ENCODE results near the gene HIPK1.
"Not testable (repeated sequence)": the region's sequence is repeated elsewhere in the genome, so short reads cannot be mapped to it uniquely, and the experiment has no call there.

Gene HIPK1

GRCh38 chr1:113983826-113984225 is 54.7 kb downstream of the HIPK1 start:
- no peak for DNase-seq

- DNase-seq: peak; percentile 16
These were observed 55.6 kb downstream of the HIPK1 start for GRCh38 chr1:113984710-113985109.

- DNase-seq: no peak
These were observed 57.7 kb downstream of the HIPK1 start for GRCh38 chr1:113986802-113987201.

GRCh38 chr1:113987259-113987658 is 58.1 kb downstream of the HIPK1 start:
- no peak for DNase-seq

GRCh38 chr1:113990530-113990929 is 61.4 kb downstream of the HIPK1 start:
- no peak for DNase-seq

GRCh38 chr1:113990961-113991360 is 61.8 kb downstream of the HIPK1 start:
- DNase-seq: no peak

GRCh38 chr1:113991467-113991997 is 62.4 kb downstream of the HIPK1 start:
- DNase-seq: no peak

- DNase-seq: no peak
These were observed 63.9 kb downstream of the HIPK1 start for GRCh38 chr1:113993072-113993471.

- DNase-seq: no peak
These were observed 64.6 kb downstream of the HIPK1 start for GRCh38 chr1:113993766-113994165.

GRCh38 chr1:113995382-113995781 is 66.3 kb downstream of the HIPK1 start:
- DNase-seq: no peak

- no peak for DNase-seq
These were observed 69.2 kb downstream of the HIPK1 start for GRCh38 chr1:113998361-113998760.

GRCh38 chr1:113999233-113999632 is 70.1 kb downstream of the HIPK1 start:
- DNase-seq: no peak

- peak; percentile 20 for DNase-seq
These were observed 70.7 kb downstream of the HIPK1 start for GRCh38 chr1:113999799-114000198.

GRCh38 chr1:114000406-114000805 is 71.3 kb downstream of the HIPK1 start:
- no peak for DNase-seq

- no peak for DNase-seq
These were observed 73.5 kb downstream of the HIPK1 start for GRCh38 chr1:114002492-114003239.

- DNase-seq: no peak
These were observed 74.3 kb downstream of the HIPK1 start for GRCh38 chr1:114003431-114003830.

- not testable (repeated sequence) for DNase-seq
These were observed 77.7 kb downstream of the HIPK1 start for GRCh38 chr1:114006825-114007224.

GRCh38 chr1:114008480-114008941 is 79.4 kb downstream of the HIPK1 start:
- no peak for DNase-seq

- DNase-seq: no peak
These were observed 79.9 kb downstream of the HIPK1 start for GRCh38 chr1:114008993-114009392.

GRCh38 chr1:114009393-114009792 is 80.3 kb downstream of the HIPK1 start:
- no peak for DNase-seq

- DNase-seq: no peak
These were observed 81.5 kb downstream of the HIPK1 start for GRCh38 chr1:114010433-114011184.

- DNase-seq: no peak
These were observed 82.7 kb downstream of the HIPK1 start for GRCh38 chr1:114011796-114012195.

- no peak for DNase-seq
These were observed 86.0 kb downstream of the HIPK1 start for GRCh38 chr1:114015075-114015474.

- not testable (repeated sequence) for DNase-seq
These were observed 90.6 kb downstream of the HIPK1 start for GRCh38 chr1:114019724-114020123.

Measured in NCI-H1092 (cell line).